ENCODE data around the gene ARL5B.
A peak's percentile ranks its signal among the peaks of the same experiment; 100 is the strongest.

DNA sequence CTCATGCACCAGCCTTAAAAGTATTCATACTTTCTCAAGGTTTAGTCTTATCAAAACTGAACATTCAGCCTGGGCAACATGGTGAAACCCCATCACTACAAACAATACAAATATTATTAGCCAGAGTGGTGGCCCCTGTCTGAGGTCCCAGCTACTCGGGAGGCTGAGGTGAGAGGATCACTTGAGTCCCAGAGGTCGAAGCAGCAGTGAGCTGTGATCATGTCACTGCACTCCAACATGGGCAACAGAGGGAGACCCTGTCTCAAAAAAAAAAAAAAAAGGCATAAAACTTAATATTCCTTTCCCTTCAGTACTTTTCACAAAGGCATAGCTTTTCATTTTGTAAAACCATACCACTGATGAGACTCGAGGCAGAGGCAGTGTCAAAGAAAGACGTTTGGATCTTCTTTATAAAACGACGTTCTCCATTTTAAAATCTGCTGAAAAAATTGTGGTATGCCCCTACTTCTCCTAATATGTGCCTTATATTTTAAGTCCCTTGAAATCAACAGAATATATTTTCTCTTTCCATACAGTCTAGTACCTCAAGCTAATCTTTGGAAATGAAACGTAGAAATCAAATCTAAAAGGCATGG lies 9.8 kb upstream of the ARL5B start:
- TF ChIP-seq, protein P1, sequence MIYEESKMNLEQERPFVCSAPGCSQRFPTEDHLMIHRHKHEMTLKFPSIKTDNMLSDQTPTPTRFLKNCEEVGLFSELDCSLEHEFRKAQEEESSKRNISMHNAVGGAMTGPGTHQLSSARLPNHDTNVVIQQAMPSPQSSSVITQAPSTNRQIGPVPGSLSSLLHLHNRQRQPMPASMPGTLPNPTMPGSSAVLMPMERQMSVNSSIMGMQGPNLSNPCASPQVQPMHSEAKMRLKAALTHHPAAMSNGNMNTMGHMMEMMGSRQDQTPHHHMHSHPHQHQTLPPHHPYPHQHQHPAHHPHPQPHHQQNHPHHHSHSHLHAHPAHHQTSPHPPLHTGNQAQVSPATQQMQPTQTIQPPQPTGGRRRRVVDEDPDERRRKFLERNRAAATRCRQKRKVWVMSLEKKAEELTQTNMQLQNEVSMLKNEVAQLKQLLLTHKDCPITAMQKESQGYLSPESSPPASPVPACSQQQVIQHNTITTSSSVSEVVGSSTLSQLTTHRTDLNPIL (CRISPR knock-in tag; IDR thresholded peaks at IDR 0.05; ENCODE audit: low read depth): no peak
- TF ChIP-seq ISL1 (CRISPR knock-in tag; IDR thresholded peaks at IDR 0.05): no peak
- no peak for TF ChIP-seq TCF4 (CRISPR knock-in tag; IDR thresholded peaks at IDR 0.05; ENCODE audit: borderline replicate concordance)
- no peak for TF ChIP-seq ZC3H10 (CRISPR knock-in tag; IDR thresholded peaks at IDR 0.05)
- TF ChIP-seq GLIS3 (CRISPR knock-in tag; IDR thresholded peaks at IDR 0.05): no peak
- no peak for TF ChIP-seq SNAI2 (CRISPR knock-in tag; IDR thresholded peaks at IDR 0.05)
- peak; percentile 64 for TF ChIP-seq ZNF8 (CRISPR knock-in tag; IDR thresholded peaks at IDR 0.05)
- TF ChIP-seq, protein P2, sequence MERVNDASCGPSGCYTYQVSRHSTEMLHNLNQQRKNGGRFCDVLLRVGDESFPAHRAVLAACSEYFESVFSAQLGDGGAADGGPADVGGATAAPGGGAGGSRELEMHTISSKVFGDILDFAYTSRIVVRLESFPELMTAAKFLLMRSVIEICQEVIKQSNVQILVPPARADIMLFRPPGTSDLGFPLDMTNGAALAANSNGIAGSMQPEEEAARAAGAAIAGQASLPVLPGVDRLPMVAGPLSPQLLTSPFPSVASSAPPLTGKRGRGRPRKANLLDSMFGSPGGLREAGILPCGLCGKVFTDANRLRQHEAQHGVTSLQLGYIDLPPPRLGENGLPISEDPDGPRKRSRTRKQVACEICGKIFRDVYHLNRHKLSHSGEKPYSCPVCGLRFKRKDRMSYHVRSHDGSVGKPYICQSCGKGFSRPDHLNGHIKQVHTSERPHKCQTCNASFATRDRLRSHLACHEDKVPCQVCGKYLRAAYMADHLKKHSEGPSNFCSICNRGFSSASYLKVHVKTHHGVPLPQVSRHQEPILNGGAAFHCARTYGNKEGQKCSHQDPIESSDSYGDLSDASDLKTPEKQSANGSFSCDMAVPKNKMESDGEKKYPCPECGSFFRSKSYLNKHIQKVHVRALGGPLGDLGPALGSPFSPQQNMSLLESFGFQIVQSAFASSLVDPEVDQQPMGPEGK (CRISPR knock-in tag; IDR thresholded peaks at IDR 0.05; ENCODE audit: borderline replicate concordance): no peak
- TF ChIP-seq, protein P3, sequence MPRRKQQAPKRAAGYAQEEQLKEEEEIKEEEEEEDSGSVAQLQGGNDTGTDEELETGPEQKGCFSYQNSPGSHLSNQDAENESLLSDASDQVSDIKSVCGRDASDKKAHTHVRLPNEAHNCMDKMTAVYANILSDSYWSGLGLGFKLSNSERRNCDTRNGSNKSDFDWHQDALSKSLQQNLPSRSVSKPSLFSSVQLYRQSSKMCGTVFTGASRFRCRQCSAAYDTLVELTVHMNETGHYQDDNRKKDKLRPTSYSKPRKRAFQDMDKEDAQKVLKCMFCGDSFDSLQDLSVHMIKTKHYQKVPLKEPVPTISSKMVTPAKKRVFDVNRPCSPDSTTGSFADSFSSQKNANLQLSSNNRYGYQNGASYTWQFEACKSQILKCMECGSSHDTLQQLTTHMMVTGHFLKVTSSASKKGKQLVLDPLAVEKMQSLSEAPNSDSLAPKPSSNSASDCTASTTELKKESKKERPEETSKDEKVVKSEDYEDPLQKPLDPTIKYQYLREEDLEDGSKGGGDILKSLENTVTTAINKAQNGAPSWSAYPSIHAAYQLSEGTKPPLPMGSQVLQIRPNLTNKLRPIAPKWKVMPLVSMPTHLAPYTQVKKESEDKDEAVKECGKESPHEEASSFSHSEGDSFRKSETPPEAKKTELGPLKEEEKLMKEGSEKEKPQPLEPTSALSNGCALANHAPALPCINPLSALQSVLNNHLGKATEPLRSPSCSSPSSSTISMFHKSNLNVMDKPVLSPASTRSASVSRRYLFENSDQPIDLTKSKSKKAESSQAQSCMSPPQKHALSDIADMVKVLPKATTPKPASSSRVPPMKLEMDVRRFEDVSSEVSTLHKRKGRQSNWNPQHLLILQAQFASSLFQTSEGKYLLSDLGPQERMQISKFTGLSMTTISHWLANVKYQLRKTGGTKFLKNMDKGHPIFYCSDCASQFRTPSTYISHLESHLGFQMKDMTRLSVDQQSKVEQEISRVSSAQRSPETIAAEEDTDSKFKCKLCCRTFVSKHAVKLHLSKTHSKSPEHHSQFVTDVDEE (CRISPR knock-in tag; IDR thresholded peaks at IDR 0.05): no peak
- no peak for TF ChIP-seq RARB (CRISPR knock-in tag; IDR thresholded peaks at IDR 0.05)

Data from SK-N-SH treated with all-trans-retinoic acid at 6 μM for 48 hours (cell line).